Lower leg skin (tissue), 4 donors: Measurements from ENCODE around the gene NARS2. TPM values are rescaled to one million over a fixed set of nuclear protein-coding genes. Genes with fewer than 3 reads are reported as not detected.
A peak's percentile ranks its signal among the peaks of the same experiment; 100 is the strongest.
"Not testable (repeated sequence)": the region's sequence is repeated elsewhere in the genome, so short reads cannot be mapped to it uniquely, and the experiment has no call there.

ENCODE experiments used
- DNase-seq, 2 donors: peaks; one replicate each; pipeline ENCODE4 v3.0.0-alpha.2; 2019; ENCODE audit warnings: low spot score in 2 of 2
- H3K4me3 ChIP-seq: fragments of 200-600 bp; sonication (generic); 2 replicates; pipeline ENCODE4 v1.5.1; 2017; ENCODE audit warnings: mild to moderate bottlenecking, low read depth; ENCODE audit not compliant: poor library complexity, severe bottlenecking
- CTCF ChIP-seq, 3 donors: fragments of 450-650 bp; IDR thresholded peaks; one replicate each; pipeline ENCODE4 v1.5.1; 2016; ENCODE audit warnings: antibody characterized with exemption in 3 of 3, mild to moderate bottlenecking in 3 of 3, moderate library complexity in 2 of 3
- POLR2A ChIP-seq, 2 donors: fragments of 450-650 bp; IDR thresholded peaks; one replicate each; pipeline ENCODE4 v1.6.1; 2016 to 2017; ENCODE audit warnings: antibody characterized with exemption in 2 of 2, mild to moderate bottlenecking in 1 of 2, moderate library complexity in 1 of 2
- WGBS, 2 donors: methylation state at CpG; one replicate each; pipeline ENCODE4 v1.1.5; 2018; 5-methylcytosine and 5-hydroxymethylcytosine counted together
- intact Hi-C: fragments of 100-400 bp; cut with DNase I; formaldehyde crosslinking; loops from one replicate; pipeline ENCODE4 v1.15.0; 2023; ENCODE audit warnings: low total_unique reads
- total RNA-seq, 4 donors: library from RNA; depleted of rRNA; stranded (reverse); fragments of >200 nt; gene quantifications; one replicate each; pipeline ENCODE4 v1.1.0, GENCODE V29; 2016

Gene NARS2
- total RNA-seq, 4 donors from 2014 or later = 11.2 to 15.7 (median 14.0) TPM

- TF ChIP-seq POLR2A (IDR thresholded peaks at IDR 0.05) (no peak), CTCF (IDR thresholded peaks at IDR 0.05) (no peak)
- H3K4me3 ChIP-seq = no peak overlapping the region
- WGBS, 2 donors = 42 to 59% methylated on average over 3 of the region's 3 CpGs
- intact Hi-C loops = loop anchor here (10.0 kb wide), 2 partner anchors 148 to 338 kb away; partner anchors contain the start of gene GAB2
- DNase-seq = no peak
Measured at GRCh38 chr11:78562398-78562797, 12.3 kb downstream of the NARS2 start.

- 25 to 30% methylated on average over 8 of the region's 8 CpGs for WGBS, 2 donors
- DNase-seq = peak in 1 of 2 donors; percentile 25
- intact Hi-C loops = loop anchor here (10.0 kb wide), 2 partner anchors 146 to 336 kb away; partner anchors contain the start of gene GAB2
- H3K4me3 ChIP-seq = no peak overlapping the region
- TF ChIP-seq CTCF (IDR thresholded peaks at IDR 0.05) = no peak
- TF ChIP-seq POLR2A (IDR thresholded peaks at IDR 0.05) = no peak
Measured at GRCh38 chr11:78560826-78561484, 13.7 kb downstream of the NARS2 start.

- TF ChIP-seq CTCF (IDR thresholded peaks at IDR 0.05) (no peak), POLR2A (IDR thresholded peaks at IDR 0.05) (no peak)
- 72 to 84% methylated on average over 3 of the region's 3 CpGs for whole genome bisulfite sequencing, 2 donors
- intact Hi-C loops = loop anchor here (10.0 kb wide), 2 partner anchors 145 to 335 kb away; partner anchors contain the start of gene GAB2
- H3K4me3 ChIP-seq = no peak overlapping the region
- DNase-seq = no peak
Measured at GRCh38 chr11:78560153-78560552, 14.5 kb downstream of the NARS2 start.

- intact Hi-C loops = no loop called here
- no peak overlapping the region for H3K4me3 ChIP-seq
- no peak for DNase-seq
- TF ChIP-seq CTCF (IDR thresholded peaks at IDR 0.05) (no peak), POLR2A (IDR thresholded peaks at IDR 0.05) (no peak)
- 84 to 86% methylated on average over 2 of the region's 2 CpGs for WGBS, 2 donors
Measured at GRCh38 chr11:78557236-78557635, 17.4 kb downstream of the NARS2 start.

- no peak for DNase-seq
- no peak overlapping the region for H3K4me3 ChIP-seq
- TF ChIP-seq CTCF (IDR thresholded peaks at IDR 0.05) (no peak), POLR2A (IDR thresholded peaks at IDR 0.05) (no peak)
- 94 to 95% methylated on average over 3 of the region's 3 CpGs for WGBS, 2 donors
- intact Hi-C loops = no loop called here
Measured at GRCh38 chr11:78555592-78555991, 19.1 kb downstream of the NARS2 start.

GRCh38 chr11:78552881-78553280 is 21.8 kb downstream of the NARS2 start:
- 90 to 98% methylated on average over 2 of the region's 2 CpGs for WGBS, 2 donors
- H3K4me3 ChIP-seq = no peak overlapping the region

GRCh38 chr11:78552139-78552538 is 22.5 kb downstream of the NARS2 start:
- intact Hi-C loops, DNase-seq: not testable (repeated sequence)
- 95 to 98% methylated on average over 6 of the region's 6 CpGs for WGBS, 2 donors

More at GRCh38 chr11:78552881-78553280, 21.8 kb downstream of the NARS2 start:
- DNase-seq = no peak
- intact Hi-C loops = no loop called here
- TF ChIP-seq POLR2A (IDR thresholded peaks at IDR 0.05) (no peak), CTCF (IDR thresholded peaks at IDR 0.05) (no peak)

More at GRCh38 chr11:78552139-78552538, 22.5 kb downstream of the NARS2 start:
- not testable (repeated sequence) for H3K4me3 ChIP-seq
